GM18508 (cell line): Measurements from ENCODE around the gene RNF217.

Source experiments
- ATAC-seq: cut with Tn5 transposase; IDR thresholded peaks from one replicate; pipeline ENCODE4 v1.9.1; 2021; ENCODE audit warnings: moderate number of reproducible peaks; ENCODE audit not compliant: insufficient read depth, unreplicated experiment

RNF217 gene

GRCh38 chr6:125083684-125083990, 121.4 kb downstream of the RNF217 start:
- ATAC-seq = no peak

GRCh38 chr6:125086716-125087115, 124.5 kb downstream of the RNF217 start:
- no peak for ATAC-seq

GRCh38 chr6:125088963-125089362, 126.7 kb downstream of the RNF217 start:
- no peak for ATAC-seq

GRCh38 chr6:125094563-125094962, 132.3 kb downstream of the RNF217 start:
- no peak for ATAC-seq

- ATAC-seq = no peak
These were observed 133.5 kb downstream of the RNF217 start for GRCh38 chr6:125095580-125096301.

GRCh38 chr6:125097186-125097585, 134.9 kb downstream of the RNF217 start:
- ATAC-seq = no peak

- ATAC-seq = no peak
These were observed 136.0 kb downstream of the RNF217 start for GRCh38 chr6:125098253-125098652.

GRCh38 chr6:125099211-125100073, 137.2 kb downstream of the RNF217 start:
- ATAC-seq = peak; percentile 52

GRCh38 chr6:125100074-125100652, 137.9 kb downstream of the RNF217 start:
- no peak for ATAC-seq

GRCh38 chr6:125101128-125101527, 138.9 kb downstream of the RNF217 start:
- ATAC-seq = no peak

GRCh38 chr6:125101631-125102030, 139.4 kb downstream of the RNF217 start:
- ATAC-seq = no peak

GRCh38 chr6:125102411-125102810, 140.2 kb downstream of the RNF217 start:
- no peak for ATAC-seq

GRCh38 chr6:125102891-125103290, 140.7 kb downstream of the RNF217 start:
- ATAC-seq = no peak

- no peak for ATAC-seq
These were observed 142.2 kb downstream of the RNF217 start for GRCh38 chr6:125104425-125104824.

- ATAC-seq = no peak
These were observed 144.8 kb downstream of the RNF217 start for GRCh38 chr6:125107048-125107447.

- ATAC-seq = no peak
These were observed 145.7 kb downstream of the RNF217 start for GRCh38 chr6:125107896-125108295.

GRCh38 chr6:125110056-125110455, 147.8 kb downstream of the RNF217 start:
- ATAC-seq = no peak

- ATAC-seq = no peak
These were observed 149.2 kb downstream of the RNF217 start for GRCh38 chr6:125111219-125111983.

- no peak for ATAC-seq
These were observed 150.7 kb downstream of the RNF217 start for GRCh38 chr6:125112934-125113333.

GRCh38 chr6:125114248-125114858, 152.1 kb downstream of the RNF217 start:
- ATAC-seq = no peak
